ENCODE results near the gene UBAC2. TPM values are rescaled to one million over a fixed set of nuclear protein-coding genes. Genes with fewer than 3 reads are reported as not detected.

Gene UBAC2
- polyA plus RNA-seq, 2 donors = 63.0 to 70.1 TPM

DNA sequence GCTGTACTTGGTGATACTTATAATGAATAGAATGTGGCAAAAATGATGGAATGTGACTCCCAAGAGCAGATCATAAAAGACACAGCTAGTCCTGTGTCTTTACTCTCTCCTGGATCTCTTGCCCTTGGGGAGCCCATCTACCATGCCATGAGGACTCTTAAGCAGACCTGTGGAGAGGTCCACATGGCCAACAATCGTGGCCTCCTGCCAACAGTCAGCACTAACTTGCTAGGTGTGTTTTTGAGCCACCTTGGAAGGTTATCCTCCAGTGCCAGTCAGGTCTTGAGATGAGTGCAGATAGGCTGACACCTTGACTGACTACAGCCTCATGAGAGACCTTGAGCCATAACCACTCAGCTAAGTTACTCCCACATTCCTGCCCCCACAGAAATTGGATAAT, 128.8 kb downstream of the UBAC2 start:
- no peaks in the 10 kb centered on the region for H3K4me1 ChIP-seq (ENCODE audit: control insufficient read depth in 2 of 2, insufficient read depth in 2 of 2, low read length in 1 of 2)

GRCh38 chr13:99330942-99331341, 130.3 kb downstream of the UBAC2 start:
- H3K27me3 ChIP-seq (ENCODE audit: control insufficient read depth in 1 of 2, insufficient read depth in 2 of 2, low read length in 2 of 2) = no peaks in the 10 kb centered on the region
- no peaks in the 10 kb centered on the region for H3K9me3 ChIP-seq (ENCODE audit: control insufficient read depth in 2 of 2, insufficient read depth in 1 of 2, low read depth in 1 of 2, low read length in 1 of 2)
- H3K4me1 ChIP-seq (ENCODE audit: control insufficient read depth in 2 of 2, insufficient read depth in 2 of 2, low read length in 1 of 2) = no peaks in the 10 kb centered on the region
- no peak overlapping the region for H3K4me3 ChIP-seq (ENCODE audit: low read depth in 1 of 2, low read length in 2 of 2)
- peaks cover 0 to 6% of the 10 kb centered on the region in 2 donors for H3K36me3 ChIP-seq (ENCODE audit: control insufficient read depth in 2 of 2, insufficient read depth in 2 of 2, low read length in 1 of 2)
- 63 to 77% methylated on average over 6 of the region's 6 CpGs for WGBS, 2 donors
- no peak overlapping the region for H3K27ac ChIP-seq (ENCODE audit: low read depth in 2 of 2, low read length in 1 of 2)

More for the DNA sequence above, 128.8 kb downstream of the UBAC2 start:
- WGBS, 2 donors = 74 to 94% methylated on average over 1 of the region's 1 CpG
- no peaks in the 10 kb centered on the region for H3K9me3 ChIP-seq (ENCODE audit: control insufficient read depth in 2 of 2, insufficient read depth in 1 of 2, low read depth in 1 of 2, low read length in 1 of 2)
- H3K27me3 ChIP-seq (ENCODE audit: control insufficient read depth in 1 of 2, insufficient read depth in 2 of 2, low read length in 2 of 2) = no peaks in the 10 kb centered on the region
- no peak overlapping the region for H3K27ac ChIP-seq (ENCODE audit: low read depth in 2 of 2, low read length in 1 of 2)
- H3K4me3 ChIP-seq (ENCODE audit: low read depth in 1 of 2, low read length in 2 of 2) = no peak overlapping the region
- peaks cover 0 to 3% of the 10 kb centered on the region in 2 donors for H3K36me3 ChIP-seq (ENCODE audit: control insufficient read depth in 2 of 2, insufficient read depth in 2 of 2, low read length in 1 of 2)

GRCh38 chr13:99331881-99332293, 131.2 kb downstream of the UBAC2 start:
- peaks cover 0 to 8% of the 10 kb centered on the region in 2 donors for H3K36me3 ChIP-seq (ENCODE audit: control insufficient read depth in 2 of 2, insufficient read depth in 2 of 2, low read length in 1 of 2)
- H3K27ac ChIP-seq (ENCODE audit: low read depth in 2 of 2, low read length in 1 of 2) = no peak overlapping the region
- no peak overlapping the region for H3K4me3 ChIP-seq (ENCODE audit: low read depth in 1 of 2, low read length in 2 of 2)
- WGBS, 2 donors = 79 to 80% methylated on average over 5 of the region's 5 CpGs
- H3K27me3 ChIP-seq (ENCODE audit: control insufficient read depth in 1 of 2, insufficient read depth in 2 of 2, low read length in 2 of 2) = no peaks in the 10 kb centered on the region
- H3K4me1 ChIP-seq (ENCODE audit: control insufficient read depth in 2 of 2, insufficient read depth in 2 of 2, low read length in 1 of 2) = no peaks in the 10 kb centered on the region
- H3K9me3 ChIP-seq (ENCODE audit: control insufficient read depth in 2 of 2, insufficient read depth in 1 of 2, low read depth in 1 of 2, low read length in 1 of 2) = no peaks in the 10 kb centered on the region

- 83 to 87% methylated on average over 9 of the region's 9 CpGs for WGBS, 2 donors
Measured at GRCh38 chr13:99332456-99332855, 131.8 kb downstream of the UBAC2 start.

DNA sequence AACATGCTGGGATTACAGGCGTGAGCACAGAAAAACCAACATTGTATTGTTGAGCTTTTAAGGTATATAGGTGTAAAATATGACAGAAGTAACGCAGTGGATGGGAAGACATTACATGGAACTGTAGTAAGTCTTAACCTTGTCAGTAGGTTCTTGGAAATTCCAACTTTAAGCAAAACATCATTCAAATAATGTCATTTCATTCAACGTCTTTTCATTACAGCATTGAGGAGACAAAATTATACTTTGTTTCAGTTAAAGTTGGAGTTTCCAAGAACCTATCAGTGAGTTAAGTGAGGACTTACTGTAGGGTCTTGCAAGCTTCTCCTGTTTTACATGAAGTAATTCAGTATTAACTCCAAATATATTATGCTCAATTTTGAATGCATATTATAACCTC, 133.6 kb downstream of the UBAC2 start:
- 87 to 95% methylated on average over 3 of the region's 3 CpGs for WGBS, 2 donors
- H3K27me3 ChIP-seq (ENCODE audit: control insufficient read depth in 1 of 2, insufficient read depth in 2 of 2, low read length in 2 of 2) = no peaks in the 10 kb centered on the region
- H3K27ac ChIP-seq (ENCODE audit: low read depth in 2 of 2, low read length in 1 of 2) = no peak overlapping the region
- peaks cover 0 to 11% of the 10 kb centered on the region in 2 donors for H3K36me3 ChIP-seq (ENCODE audit: control insufficient read depth in 2 of 2, insufficient read depth in 2 of 2, low read length in 1 of 2)
- H3K4me1 ChIP-seq (ENCODE audit: control insufficient read depth in 2 of 2, insufficient read depth in 2 of 2, low read length in 1 of 2) = no peaks in the 10 kb centered on the region
- no peaks in the 10 kb centered on the region for H3K9me3 ChIP-seq (ENCODE audit: control insufficient read depth in 2 of 2, insufficient read depth in 1 of 2, low read depth in 1 of 2, low read length in 1 of 2)
- H3K4me3 ChIP-seq (ENCODE audit: low read depth in 1 of 2, low read length in 2 of 2) = no peak overlapping the region

More at GRCh38 chr13:99332456-99332855, 131.8 kb downstream of the UBAC2 start:
- no peaks in the 10 kb centered on the region for H3K9me3 ChIP-seq (ENCODE audit: control insufficient read depth in 2 of 2, insufficient read depth in 1 of 2, low read depth in 1 of 2, low read length in 1 of 2)
- H3K4me1 ChIP-seq (ENCODE audit: control insufficient read depth in 2 of 2, insufficient read depth in 2 of 2, low read length in 1 of 2) = no peaks in the 10 kb centered on the region
- H3K36me3 ChIP-seq (ENCODE audit: control insufficient read depth in 2 of 2, insufficient read depth in 2 of 2, low read length in 1 of 2) = peaks cover 0 to 8% of the 10 kb centered on the region in 2 donors
- no peak overlapping the region for H3K27ac ChIP-seq (ENCODE audit: low read depth in 2 of 2, low read length in 1 of 2)
- H3K27me3 ChIP-seq (ENCODE audit: control insufficient read depth in 1 of 2, insufficient read depth in 2 of 2, low read length in 2 of 2) = no peaks in the 10 kb centered on the region
- no peak overlapping the region for H3K4me3 ChIP-seq (ENCODE audit: low read depth in 1 of 2, low read length in 2 of 2)

GRCh38 chr13:99335087-99335486, 134.4 kb downstream of the UBAC2 start:
- H3K4me1 ChIP-seq (ENCODE audit: control insufficient read depth in 2 of 2, insufficient read depth in 2 of 2, low read length in 1 of 2) = no peaks in the 10 kb centered on the region
- H3K36me3 ChIP-seq (ENCODE audit: control insufficient read depth in 2 of 2, insufficient read depth in 2 of 2, low read length in 1 of 2) = peaks cover 0 to 8% of the 10 kb centered on the region in 2 donors
- no peaks in the 10 kb centered on the region for H3K27me3 ChIP-seq (ENCODE audit: control insufficient read depth in 1 of 2, insufficient read depth in 2 of 2, low read length in 2 of 2)
- no peak overlapping the region for H3K27ac ChIP-seq (ENCODE audit: low read depth in 2 of 2, low read length in 1 of 2)
- WGBS, 2 donors = 94 to 96% methylated on average over 2 of the region's 2 CpGs
- no peak overlapping the region for H3K4me3 ChIP-seq (ENCODE audit: low read depth in 1 of 2, low read length in 2 of 2)
- H3K9me3 ChIP-seq (ENCODE audit: control insufficient read depth in 2 of 2, insufficient read depth in 1 of 2, low read depth in 1 of 2, low read length in 1 of 2) = no peaks in the 10 kb centered on the region

GRCh38 chr13:99335603-99336002, 134.9 kb downstream of the UBAC2 start:
- no peak overlapping the region for H3K4me3 ChIP-seq (ENCODE audit: low read depth in 1 of 2, low read length in 2 of 2)
- peaks cover 0 to 11% of the 10 kb centered on the region in 2 donors for H3K36me3 ChIP-seq (ENCODE audit: control insufficient read depth in 2 of 2, insufficient read depth in 2 of 2, low read length in 1 of 2)
- WGBS, 2 donors = 88 to 91% methylated on average over 4 of the region's 4 CpGs
- no peaks in the 10 kb centered on the region for H3K27me3 ChIP-seq (ENCODE audit: control insufficient read depth in 1 of 2, insufficient read depth in 2 of 2, low read length in 2 of 2)
- H3K9me3 ChIP-seq (ENCODE audit: control insufficient read depth in 2 of 2, insufficient read depth in 1 of 2, low read depth in 1 of 2, low read length in 1 of 2) = no peaks in the 10 kb centered on the region
- H3K27ac ChIP-seq (ENCODE audit: low read depth in 2 of 2, low read length in 1 of 2) = no peak overlapping the region
- H3K4me1 ChIP-seq (ENCODE audit: control insufficient read depth in 2 of 2, insufficient read depth in 2 of 2, low read length in 1 of 2) = no peaks in the 10 kb centered on the region

GRCh38 chr13:99339230-99339721, 138.6 kb downstream of the UBAC2 start:
- H3K4me1 ChIP-seq (ENCODE audit: control insufficient read depth in 2 of 2, insufficient read depth in 2 of 2, low read length in 1 of 2) = peaks cover 0 to 3% of the 10 kb centered on the region in 2 donors
- no peaks in the 10 kb centered on the region for H3K9me3 ChIP-seq (ENCODE audit: control insufficient read depth in 2 of 2, insufficient read depth in 1 of 2, low read depth in 1 of 2, low read length in 1 of 2)
- H3K27me3 ChIP-seq (ENCODE audit: control insufficient read depth in 1 of 2, insufficient read depth in 2 of 2, low read length in 2 of 2) = no peaks in the 10 kb centered on the region
- peaks cover 6 to 27% of the 10 kb centered on the region in 2 donors for H3K36me3 ChIP-seq (ENCODE audit: control insufficient read depth in 2 of 2, insufficient read depth in 2 of 2, low read length in 1 of 2)
- no peak overlapping the region for H3K27ac ChIP-seq (ENCODE audit: low read depth in 2 of 2, low read length in 1 of 2)
- no peak overlapping the region for H3K4me3 ChIP-seq (ENCODE audit: low read depth in 1 of 2, low read length in 2 of 2)
- 93 to 95% methylated on average over 5 of the region's 5 CpGs for WGBS, 2 donors

- 70 to 78% methylated on average over 8 of the region's 8 CpGs for WGBS, 2 donors
- Histone ChIP-seq H3K9me3 (ENCODE audit: control insufficient read depth in 2 of 2, insufficient read depth in 1 of 2, low read depth in 1 of 2, low read length in 1 of 2) (no peaks in the 10 kb centered on the region), H3K4me3 (ENCODE audit: low read depth in 1 of 2, low read length in 2 of 2) (no peak overlapping the region), H3K27ac (ENCODE audit: low read depth in 2 of 2, low read length in 1 of 2) (no peak overlapping the region), H3K4me1 (ENCODE audit: control insufficient read depth in 2 of 2, insufficient read depth in 2 of 2, low read length in 1 of 2) (peaks cover 0 to 3% of the 10 kb centered on the region in 2 donors), H3K27me3 (ENCODE audit: control insufficient read depth in 1 of 2, insufficient read depth in 2 of 2, low read length in 2 of 2) (no peaks in the 10 kb centered on the region), H3K36me3 (ENCODE audit: control insufficient read depth in 2 of 2, insufficient read depth in 2 of 2, low read length in 1 of 2) (peaks cover 6 to 29% of the 10 kb centered on the region in 2 donors)
Measured at GRCh38 chr13:99339736-99340397, 139.2 kb downstream of the UBAC2 start.

- no peak overlapping the region for H3K27ac ChIP-seq (ENCODE audit: low read depth in 2 of 2, low read length in 1 of 2)
- no peak overlapping the region for H3K4me3 ChIP-seq (ENCODE audit: low read depth in 1 of 2, low read length in 2 of 2)
- H3K36me3 ChIP-seq (ENCODE audit: control insufficient read depth in 2 of 2, insufficient read depth in 2 of 2, low read length in 1 of 2) = peaks cover 6 to 29% of the 10 kb centered on the region in 2 donors
- no peaks in the 10 kb centered on the region for H3K27me3 ChIP-seq (ENCODE audit: control insufficient read depth in 1 of 2, insufficient read depth in 2 of 2, low read length in 2 of 2)
- H3K9me3 ChIP-seq (ENCODE audit: control insufficient read depth in 2 of 2, insufficient read depth in 1 of 2, low read depth in 1 of 2, low read length in 1 of 2) = no peaks in the 10 kb centered on the region
- H3K4me1 ChIP-seq (ENCODE audit: control insufficient read depth in 2 of 2, insufficient read depth in 2 of 2, low read length in 1 of 2) = peaks cover 0 to 3% of the 10 kb centered on the region in 2 donors
Measured at GRCh38 chr13:99340638-99341037, 140.0 kb downstream of the UBAC2 start.
